ENCODE data around the gene EXD3.
"Not testable (repeated sequence)": the region's sequence is repeated elsewhere in the genome, so short reads cannot be mapped to it uniquely, and the experiment has no call there.

EXD3 gene

DNA sequence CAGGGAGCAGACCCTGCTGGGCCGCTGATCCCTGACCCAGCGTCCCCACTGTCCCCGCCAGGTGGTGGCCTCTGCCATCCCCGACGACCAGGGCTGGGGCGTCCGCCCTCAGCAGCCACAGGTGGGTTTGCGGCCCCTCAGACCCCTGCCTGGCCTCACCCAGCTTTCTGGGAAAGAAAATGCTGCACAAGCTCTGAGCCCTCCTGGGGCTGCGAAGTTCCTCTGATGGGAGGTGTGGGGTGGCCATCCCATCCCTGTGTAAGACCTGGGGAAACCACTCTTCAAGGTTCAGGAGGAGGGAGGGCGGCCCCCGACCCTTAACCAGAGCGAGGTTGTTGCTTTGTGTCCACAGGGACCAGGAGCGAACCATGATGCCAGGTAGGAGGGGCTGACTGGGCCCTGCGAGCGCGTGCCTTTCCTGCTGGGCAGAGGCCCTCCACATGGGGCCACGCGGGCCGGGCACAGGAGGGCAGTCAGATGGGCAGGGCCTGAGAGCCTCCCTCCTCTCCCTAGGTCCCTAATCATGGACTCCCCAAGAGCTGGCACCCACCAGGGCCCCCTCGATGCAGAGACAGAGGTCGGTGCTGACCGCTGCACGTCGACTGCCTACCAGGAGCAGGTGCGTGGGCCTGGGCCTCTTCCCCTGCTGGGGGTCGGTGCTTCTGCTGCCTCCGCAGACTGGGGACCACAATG lies 7.9 kb upstream of the EXD3 start:
- DNase-seq, result no peak

GRCh38 chr9:137429974-137430722 lies 7.2 kb upstream of the EXD3 start:
- DNase-seq, result no peak

- DNase-seq, result no peak
Observed at GRCh38 chr9:137429546-137429890, 6.6 kb upstream of the EXD3 start.

GRCh38 chr9:137428841-137429545 lies 6.0 kb upstream of the EXD3 start:
- DNase-seq, result no peak

GRCh38 chr9:137428311-137428630 lies 5.3 kb upstream of the EXD3 start:
- DNase-seq, result no peak

DNA sequence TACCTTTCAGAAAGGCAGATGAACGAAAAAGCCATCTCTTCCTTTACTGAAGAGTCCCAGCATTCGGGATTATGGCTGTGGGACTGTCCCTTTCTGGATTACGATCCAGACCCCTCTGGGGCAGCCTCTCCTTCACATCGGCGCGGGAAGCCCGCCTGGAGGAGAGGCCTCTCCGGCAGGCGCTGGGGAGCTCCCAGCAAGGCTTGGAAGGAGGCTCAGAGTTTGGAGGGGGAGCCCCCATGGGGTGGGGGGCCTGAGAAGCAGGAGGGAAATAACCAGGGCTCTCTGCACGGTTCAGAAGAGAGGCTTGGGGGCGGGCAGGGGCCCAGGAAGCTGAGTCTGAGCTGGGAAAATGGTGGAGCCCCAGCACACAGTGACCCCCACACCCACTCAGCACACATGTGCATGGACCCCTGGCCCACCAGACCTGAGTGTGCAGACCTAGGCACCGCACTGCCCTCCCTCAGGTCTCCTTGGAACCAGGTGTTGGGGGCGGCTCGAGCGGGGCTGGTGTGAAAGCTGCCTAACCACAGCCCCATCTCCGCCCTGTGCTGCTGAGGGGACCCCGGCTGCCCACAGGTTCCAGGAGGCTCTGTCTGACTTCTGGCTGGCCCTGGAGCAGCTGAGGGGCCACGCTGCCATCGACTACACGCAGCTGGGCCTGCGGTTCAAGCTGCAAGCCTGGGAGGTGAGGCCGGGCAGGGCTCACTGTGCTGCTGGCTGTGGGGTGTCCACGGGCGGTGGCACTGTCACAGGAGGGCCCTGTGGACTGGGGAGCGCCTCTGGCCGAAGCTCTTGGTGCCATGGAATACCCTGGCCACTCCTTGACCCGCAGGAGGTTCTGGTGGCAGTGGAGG lies 4.7 kb upstream of the EXD3 start:
- no peak for DNase-seq

DNA sequence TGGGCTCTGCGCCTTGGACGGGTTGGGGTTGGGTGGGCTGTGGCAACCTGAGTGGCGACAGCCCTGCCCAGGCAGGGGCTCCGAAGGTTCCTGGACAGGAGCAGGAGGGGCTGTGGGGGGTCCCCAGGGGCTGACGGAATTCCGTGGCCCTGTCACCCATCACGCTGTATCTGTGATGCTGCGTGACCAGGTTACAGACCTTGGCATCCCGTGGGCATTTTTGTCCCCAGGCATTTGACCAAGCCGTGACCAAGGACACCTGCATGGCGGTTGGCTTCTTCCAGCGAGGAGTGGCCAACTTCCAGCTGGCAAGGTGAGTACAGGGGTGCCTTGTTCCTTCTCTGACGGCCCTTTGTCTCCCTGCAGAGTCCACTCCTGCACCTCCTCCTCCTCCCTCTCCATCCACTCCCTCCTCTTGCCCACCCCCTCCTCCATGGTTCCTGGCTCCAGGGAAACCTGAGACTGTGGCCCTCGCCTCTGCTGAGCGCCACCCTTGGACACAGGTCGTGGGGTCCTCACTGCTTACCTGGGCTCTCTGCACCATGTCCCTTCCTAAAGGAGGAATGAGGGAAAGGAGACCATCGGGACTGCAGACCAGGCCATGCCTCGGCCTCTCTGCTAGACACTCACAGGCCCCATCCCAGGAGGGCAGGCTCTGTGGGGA lies 3.2 kb upstream of the EXD3 start:
- no peak for DNase-seq

DNA sequence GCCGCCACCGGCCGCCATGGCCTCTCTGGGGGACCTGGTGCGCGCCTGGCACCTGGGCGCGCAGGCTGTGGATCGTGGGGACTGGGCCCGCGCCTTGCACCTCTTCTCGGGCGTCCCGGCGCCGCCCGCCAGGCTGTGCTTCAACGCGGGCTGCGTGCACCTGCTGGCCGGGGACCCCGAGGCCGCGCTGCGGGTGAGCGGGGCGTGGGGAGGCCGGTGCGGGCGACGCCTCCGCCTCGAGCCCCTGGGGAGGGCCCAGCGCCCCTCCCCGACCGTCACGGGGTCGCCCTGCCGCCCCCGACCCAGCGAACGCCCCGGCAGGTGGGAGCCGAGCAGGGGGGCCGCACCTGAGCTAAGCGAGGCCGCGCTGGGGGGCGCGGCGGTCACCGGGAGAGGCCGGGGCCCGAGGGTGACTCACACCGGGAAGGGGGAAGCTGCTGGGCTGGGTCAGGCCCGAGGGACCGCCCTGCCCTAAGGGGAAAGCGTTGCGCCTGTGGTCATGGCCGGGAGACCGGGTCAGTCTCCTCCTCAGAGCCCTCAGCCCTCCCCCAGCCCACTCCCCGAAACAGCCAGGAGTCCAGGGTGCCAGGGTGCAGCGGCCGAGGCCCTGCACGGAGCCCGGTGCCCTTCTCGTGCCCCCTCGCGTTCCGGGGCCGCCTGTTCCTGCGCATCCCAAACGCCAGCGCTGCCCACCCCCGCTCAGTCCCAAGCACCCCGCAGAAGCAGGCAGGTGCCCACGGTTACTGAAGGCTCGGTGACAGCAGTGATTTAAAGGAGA lies 741 bp upstream of the EXD3 start:
- no peak for DNase-seq

GRCh38 chr9:137421838-137422603 lies 941 bp downstream of the EXD3 start:
- DNase-seq, result no peak

GRCh38 chr9:137417161-137418021 lies 5.6 kb downstream of the EXD3 start:
- DNase-seq, result no peak

DNA sequence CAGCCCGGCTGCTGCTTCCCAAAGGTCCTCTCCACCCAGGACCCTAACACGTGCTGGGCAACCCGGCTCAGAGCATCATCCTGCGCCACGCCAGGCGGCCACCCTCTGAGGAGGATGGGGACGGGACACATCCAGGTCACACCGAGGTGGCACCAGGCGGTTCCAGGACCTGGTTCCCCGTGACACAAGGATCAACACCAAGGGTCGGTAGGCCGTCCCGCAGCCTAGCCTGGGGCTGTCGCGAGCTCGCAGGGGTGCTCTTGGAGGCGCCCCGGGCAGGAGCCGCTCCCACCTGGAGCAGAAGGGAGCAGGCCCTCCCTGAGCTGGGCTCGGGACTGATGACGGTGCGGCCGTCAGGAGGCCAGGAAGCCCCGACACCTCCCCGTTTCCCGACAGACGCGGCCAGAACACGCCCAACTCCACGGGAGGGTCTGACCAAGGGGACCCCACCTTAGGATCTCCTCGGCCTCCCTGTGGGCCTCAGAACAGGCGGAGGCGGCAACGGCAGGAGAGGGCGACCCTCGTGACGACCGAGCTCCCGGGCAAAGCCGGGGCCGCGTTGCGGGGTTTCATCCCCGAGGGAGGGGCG lies 6.3 kb downstream of the EXD3 start:
- no peak for DNase-seq

DNA sequence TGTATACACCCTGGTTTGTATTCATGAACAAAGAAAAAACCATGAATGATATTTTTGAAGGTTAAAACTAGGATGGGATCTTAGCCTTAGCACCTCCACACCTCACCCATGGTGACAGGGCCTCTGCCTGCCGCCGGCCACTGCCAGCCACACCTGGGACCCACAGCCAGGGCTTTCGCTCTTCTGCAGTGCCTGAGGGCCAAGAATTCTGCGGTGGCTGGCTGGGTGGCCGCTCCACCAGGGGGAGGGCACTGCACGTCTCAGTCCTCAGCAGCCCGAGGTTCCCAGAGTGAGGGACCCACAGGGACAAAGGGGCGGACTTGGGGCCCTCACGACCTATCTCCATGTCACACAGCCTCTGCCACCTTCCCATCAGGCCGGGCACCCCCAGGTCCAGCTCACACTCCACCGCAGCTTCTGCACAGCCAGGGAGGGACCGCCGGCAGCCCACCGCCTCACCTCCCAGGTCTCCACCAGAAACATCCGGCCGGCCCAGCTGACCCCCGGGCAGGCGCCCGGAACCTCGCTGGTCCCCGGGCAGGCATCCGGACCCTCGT lies 6.9 kb downstream of the EXD3 start:
- no peak for DNase-seq

- DNase-seq, result no peak
Observed at GRCh38 chr9:137415451-137415850, 7.5 kb downstream of the EXD3 start.

DNA sequence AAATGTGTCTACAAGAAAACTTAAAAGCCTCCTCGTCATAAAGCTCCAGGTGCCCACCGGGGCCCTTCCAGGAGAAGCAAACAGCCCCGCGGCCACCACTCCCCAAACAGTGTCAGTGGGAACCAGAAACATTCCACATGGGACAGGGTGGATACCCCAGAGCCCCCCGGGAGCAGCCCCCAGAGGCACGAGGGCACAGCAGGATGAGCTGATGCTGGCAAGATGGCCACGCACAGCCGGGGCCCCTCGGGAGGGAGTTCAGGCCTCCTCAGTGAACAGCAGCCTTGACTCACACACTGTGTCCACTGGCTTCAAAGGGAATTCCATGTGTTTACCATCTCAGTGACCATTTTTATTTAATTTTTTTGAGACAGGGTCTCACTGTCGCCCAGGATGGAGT lies 10.5 kb downstream of the EXD3 start:
- no peak for DNase-seq

- DNase-seq, result no peak
Observed at GRCh38 chr9:137411645-137412380, 11.1 kb downstream of the EXD3 start.

DNA sequence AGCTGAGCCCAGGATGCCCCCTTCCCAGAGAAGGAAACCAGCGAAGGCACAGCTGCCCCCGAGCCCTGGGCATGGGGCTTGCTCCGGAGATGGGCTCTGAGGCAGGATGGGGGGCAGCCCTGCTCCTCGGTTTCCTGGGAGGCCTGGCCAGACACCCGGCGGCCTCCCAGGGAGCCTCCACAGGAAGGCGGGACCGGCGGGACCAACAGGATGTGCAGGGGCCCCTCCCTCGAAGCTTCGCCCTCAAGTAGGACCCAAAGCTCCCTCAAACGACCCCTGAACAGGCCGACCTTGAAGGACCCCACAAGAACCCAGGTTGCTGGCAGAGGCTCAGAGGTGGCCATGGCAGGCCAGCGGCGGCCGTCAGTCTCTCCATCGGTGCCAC lies 11.7 kb downstream of the EXD3 start:
- no peak for DNase-seq

DNA sequence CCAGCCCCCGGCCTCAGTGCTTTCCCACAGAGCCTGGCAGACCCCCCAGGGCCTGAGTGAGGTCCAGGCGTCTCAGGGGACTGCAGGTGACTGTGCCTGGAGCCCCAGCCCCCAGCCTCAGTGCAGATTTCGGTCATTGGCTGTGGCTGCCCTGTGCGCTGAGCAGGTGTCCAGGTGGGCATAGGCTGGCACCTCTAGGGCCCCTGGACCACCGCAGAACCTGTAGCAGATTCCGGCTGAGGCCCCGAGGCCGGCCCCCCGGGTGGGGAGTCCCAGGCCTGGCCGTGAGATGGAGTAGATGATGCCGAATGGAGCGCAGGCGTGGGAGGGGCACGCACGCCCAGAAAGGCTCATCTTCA lies 12.1 kb downstream of the EXD3 start:
- DNase-seq, result no peak

- DNase-seq, result not testable (repeated sequence)
Observed at GRCh38 chr9:137410236-137410890, 12.6 kb downstream of the EXD3 start.

Data from NCI-H510A (cell line).